Measurements from ENCODE around the gene NDUFS7. TPM values are rescaled to one million over a fixed set of nuclear protein-coding genes. Genes with fewer than 3 reads are reported as not detected.

The NDUFS7 gene
- total and polyA plus RNA-seq, 9 of the 15 experiments (the other 6 are each of a cell fraction or from before 2014, with no cell fraction given), result 6.0 to 271 (median 60.6) TPM

GRCh38 chr19:1438035-1438932 is 54.6 kb downstream of the NDUFS7 start, which contains the start of gene RPS15:
Gene RPS15, plus strand, starts transcription at chr19:1438396. Its CDS starts 30 bp downstream, at chr19:1438426.
- in situ Hi-C loops (cut with MboI), result no loop called here
- WGBS (ENCODE audit: insufficient coverage, low coverage, missing lambda C conversion rate), result under 1% methylated on average over 83 of the region's 100 CpGs
- H3K27ac ChIP-seq (ENCODE audit: extremely low read depth, low read depth, low read length), result peak within 1 kb of the TSS; percentile 90
- H3K9ac ChIP-seq (ENCODE audit: insufficient read depth in 1 of 2, low read depth in 2 of 2, low read length in 2 of 2), result peak within 1 kb of the TSS; percentile 93 to 100
- peak; percentile 81 to 97 (median 88) for DNase-seq (ENCODE audit: extremely low read depth in 1 of 4, low spot score in 3 of 4)
- peak; percentile 90 for FAIRE-seq
- peaks cover 52% of the 10 kb centered on the region for H3K79me2 ChIP-seq (ENCODE audit: control insufficient read depth, insufficient read depth, low read length)
- H3K4me3 ChIP-seq, result peak within 1 kb of the TSS; percentile 70
- peaks cover 37% of the 10 kb centered on the region for H4K20me1 ChIP-seq (replicated peaks; ENCODE audit: control insufficient read depth, insufficient read depth, low read length)
- intact Hi-C loops (cut with micrococcal nuclease), result no loop called here
- ATAC-seq, result peak; percentile 79
- ChIA-PET CTCF (ENCODE audit: low intra/inter-chr PET ratio) (interaction anchor here (0.6 kb wide), 1 partner anchor 685 kb away, joined by 4 read pairs; no protein-coding TSS in a partner anchor), POLR2A (interaction anchor here (0.9 to 1.0 kb wide), 2 partner anchors 9 to 25 kb away, joined by 3 to 5 read pairs; no protein-coding TSS in a partner anchor)
- H3K9me1 ChIP-seq (ENCODE audit: control insufficient read depth, insufficient read depth, low read length), result no peaks in the 10 kb centered on the region
- peak within 1 kb of the TSS; percentile 97 for H3K4me2 ChIP-seq (ENCODE audit: insufficient read depth, low read length)
- no peaks in the 10 kb centered on the region for H3K27me3 ChIP-seq (ENCODE audit: control insufficient read depth in 2 of 2, insufficient read depth in 2 of 2, low read length in 2 of 2)
- BruUV-seq (replicated peaks), result TSS peak; percentile 81
- H2AFZ ChIP-seq (ENCODE audit: low read depth, low read length), result peak within 1 kb of the TSS; percentile 85
- no peaks in the 10 kb centered on the region for H3K9me3 ChIP-seq (replicated peaks; ENCODE audit: control insufficient read depth, insufficient read depth, low read depth, low read length)
- H3K4me1 ChIP-seq (replicated peaks in 1 of 2; ENCODE audit: control insufficient read depth in 2 of 2, insufficient read depth in 2 of 2, low read length in 2 of 2), result peaks cover 42 to 88% of the 10 kb centered on the region in 2 experiments; a peak in 4 of 5 replicates
- peaks cover 64% of the 10 kb centered on the region for H3K36me3 ChIP-seq (ENCODE audit: control insufficient read depth, insufficient read depth, low read length)
- TF ChIP-seq ZBED1 (IDR thresholded peaks at IDR 0.05) (peak; percentile 66; the same call in 1 of the 2 replicates), CHD1 (IDR thresholded peaks at IDR 0.05; ENCODE audit: low read length) (peak; percentile 93), RCOR1 (IDR thresholded peaks at IDR 0.05; ENCODE audit: borderline replicate concordance in 1 of 2, low read depth in 2 of 2, low read length in 2 of 2) (peak in 1 of 2 experiments; percentile 78; a peak in 2 of 4 replicates), PHF21A (IDR thresholded peaks at IDR 0.05; ENCODE audit: borderline replicate concordance, low read depth) (peak; percentile 21; the same call in 1 of the 2 replicates), ZNF184 (CRISPR knock-in tag; IDR thresholded peaks at IDR 0.05) (no peak), RNF2 (IDR thresholded peaks at IDR 0.05) (peak; percentile 79; the same call in 1 of the 2 replicates), FOXJ2 (tag; IDR thresholded peaks at IDR 0.05) (peak; percentile 64; the same call in 1 of the 2 replicates), TRIM24 (IDR thresholded peaks at IDR 0.05) (peak in 1 of 2 experiments; percentile 75; a peak in 2 of 4 replicates), TCF7L2 (IDR thresholded peaks at IDR 0.05; ENCODE audit: low read depth, low read length) (no peak), ZNF398 (CRISPR knock-in tag; IDR thresholded peaks at IDR 0.05) (no peak), FOXK2 (conservative IDR thresholded peaks at IDR 0.05 in 1 of 2, IDR thresholded peaks at IDR 0.05 in 1 of 2; ENCODE audit: low read depth in 2 of 2) (peak; percentile 66 to 78), ZNF785 (CRISPR knock-in tag; IDR thresholded peaks at IDR 0.05) (no peak), ZKSCAN1 (IDR thresholded peaks at IDR 0.05; ENCODE audit: low read depth, low read length) (peak; percentile 65), ZNF551 (CRISPR knock-in tag; IDR thresholded peaks at IDR 0.05) (no peak), CSDE1 (IDR thresholded peaks at IDR 0.05) (peak in 1 of 2 experiments; percentile 64; a peak in 1 of 4 replicates), ZFX (CRISPR knock-in tag; IDR thresholded peaks at IDR 0.05) (peak; percentile 100), RBBP5 (IDR thresholded peaks at IDR 0.05; ENCODE audit: borderline replicate concordance, insufficient read depth, low read length, poor library complexity, severe bottlenecking) (peak; percentile 100), MAFF (IDR thresholded peaks at IDR 0.05; ENCODE audit: low read length) (no peak; the same call in 1 of the 2 replicates)
- TF ChIP-seq, protein P1, sequence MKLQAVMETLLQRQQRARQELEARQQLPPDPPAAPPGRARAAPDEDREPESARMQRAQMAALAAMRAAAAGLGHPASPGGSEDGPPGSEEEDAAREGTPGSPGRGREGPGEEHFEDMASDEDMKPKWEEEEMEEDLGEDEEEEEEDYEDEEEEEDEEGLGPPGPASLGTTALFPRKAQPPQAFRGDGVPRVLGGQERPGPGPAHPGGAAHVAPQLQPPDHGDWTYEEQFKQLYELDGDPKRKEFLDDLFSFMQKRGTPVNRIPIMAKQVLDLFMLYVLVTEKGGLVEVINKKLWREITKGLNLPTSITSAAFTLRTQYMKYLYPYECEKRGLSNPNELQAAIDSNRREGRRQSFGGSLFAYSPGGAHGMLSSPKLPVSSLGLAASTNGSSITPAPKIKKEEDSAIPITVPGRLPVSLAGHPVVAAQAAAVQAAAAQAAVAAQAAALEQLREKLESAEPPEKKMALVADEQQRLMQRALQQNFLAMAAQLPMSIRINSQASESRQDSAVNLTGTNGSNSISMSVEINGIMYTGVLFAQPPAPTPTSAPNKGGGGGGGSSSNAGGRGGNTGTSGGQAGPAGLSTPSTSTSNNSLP (IDR thresholded peaks at IDR 0.05; ENCODE audit: borderline replicate concordance, low read depth, low read length), result no peak
